ENCODE measurements around the gene ABHD16A. TPM values are rescaled to one million over a fixed set of nuclear protein-coding genes. Genes with fewer than 3 reads are reported as not detected.

ABHD16A gene
- total and polyA plus RNA-seq, 2 of the 13 experiments (the other 11 are each of a cell fraction or from before 2014, with no cell fraction given): 43.5 to 45.4 TPM

DNA sequence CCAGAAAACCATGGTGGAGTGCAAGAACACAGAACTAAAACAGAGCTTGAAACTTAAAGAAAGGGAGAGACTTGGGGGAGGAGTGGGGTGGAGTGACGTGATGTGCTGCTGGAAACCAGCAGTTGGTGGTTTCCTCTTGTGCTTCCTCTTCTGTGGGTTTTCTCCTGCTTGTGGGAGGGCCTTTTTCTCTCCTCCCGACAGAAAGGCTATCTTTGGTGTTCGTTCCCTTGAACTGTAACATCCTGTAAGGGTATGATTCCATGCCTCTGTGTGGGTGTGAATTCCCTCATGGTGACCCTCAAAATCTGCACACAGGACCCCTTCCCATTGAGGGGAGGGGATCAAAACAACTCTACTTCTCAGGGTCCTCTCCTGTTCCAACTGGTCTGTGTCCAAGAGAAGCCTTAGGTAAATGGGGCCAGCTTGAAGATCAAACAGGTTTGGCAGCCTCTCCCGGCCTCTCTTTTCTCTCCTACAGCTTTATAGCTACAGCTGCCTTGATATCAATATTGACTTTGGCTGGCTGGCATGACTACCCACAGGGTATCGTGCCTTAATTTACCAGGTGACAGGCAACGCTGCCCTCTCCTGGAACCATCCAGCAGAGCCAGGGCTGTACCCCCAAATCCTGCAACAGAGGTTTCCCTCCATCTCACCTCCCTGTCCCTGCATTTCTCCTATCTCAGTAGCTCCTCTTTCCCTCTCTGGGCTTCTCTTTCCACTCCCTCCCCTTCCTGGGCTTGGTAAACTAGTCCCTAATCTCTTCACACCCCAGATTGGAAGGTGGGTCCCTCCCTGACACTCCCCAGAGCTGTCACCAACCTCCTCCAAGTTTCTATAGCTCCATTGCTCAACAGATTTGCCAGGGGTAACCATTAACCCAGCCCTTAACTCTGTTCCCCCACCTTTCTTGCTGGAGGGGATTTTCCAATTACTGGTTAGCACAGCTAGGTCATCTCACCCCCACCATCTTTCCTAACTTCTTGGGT lies 35.2 kb upstream of the ABHD16A start (continued):
- TF ChIP-seq TFDP2 (CRISPR knock-in tag; IDR thresholded peaks at IDR 0.05) (peak; percentile 69), KMT2B (CRISPR knock-in tag; IDR thresholded peaks at IDR 0.05) (peak; percentile 39; the same call in 1 of the 2 replicates), TCF12 (IDR thresholded peaks at IDR 0.05) (no peak), TCF12 (CRISPR knock-in tag; IDR thresholded peaks at IDR 0.05) (peak; percentile 46; the same call in 1 of the 2 replicates), POGZ (CRISPR knock-in tag; IDR thresholded peaks at IDR 0.05) (peak; percentile 38; the same call in 1 of the 2 replicates), ERF (CRISPR knock-in tag; IDR thresholded peaks at IDR 0.05) (peak; percentile 75), HNF1B (CRISPR knock-in tag; IDR thresholded peaks at IDR 0.05) (peak; percentile 97), ZNF574 (CRISPR knock-in tag; IDR thresholded peaks at IDR 0.05) (peak; percentile 62; the same call in 1 of the 2 replicates), SIX4 (CRISPR knock-in tag; IDR thresholded peaks at IDR 0.05) (peak; percentile 60), ZNF777 (CRISPR knock-in tag; IDR thresholded peaks at IDR 0.05) (no peak)
- TF ChIP-seq, protein P1, sequence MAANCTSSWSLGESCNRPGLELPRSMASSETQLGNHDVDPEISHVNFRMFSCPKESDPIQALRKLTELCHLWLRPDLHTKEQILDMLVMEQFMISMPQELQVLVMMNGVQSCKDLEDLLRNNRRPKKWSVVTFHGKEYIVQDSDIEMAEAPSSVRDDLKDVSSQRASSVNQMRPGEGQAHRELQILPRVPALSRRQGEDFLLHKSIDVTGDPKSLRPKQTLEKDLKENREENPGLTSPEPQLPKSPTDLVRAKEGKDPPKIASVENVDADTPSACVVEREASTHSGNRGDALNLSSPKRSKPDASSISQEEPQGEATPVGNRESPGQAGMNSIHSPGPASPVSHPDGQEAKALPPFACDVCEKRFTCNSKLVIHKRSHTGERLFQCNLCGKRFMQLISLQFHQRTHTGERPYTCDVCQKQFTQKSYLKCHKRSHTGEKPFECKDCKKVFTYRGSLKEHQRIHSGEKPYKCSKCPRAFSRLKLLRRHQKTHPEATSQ (CRISPR knock-in tag; IDR thresholded peaks at IDR 0.05; ENCODE audit: borderline replicate concordance): peak; percentile 59; the same call in 1 of the 2 replicates
- TF ChIP-seq, protein P2, sequence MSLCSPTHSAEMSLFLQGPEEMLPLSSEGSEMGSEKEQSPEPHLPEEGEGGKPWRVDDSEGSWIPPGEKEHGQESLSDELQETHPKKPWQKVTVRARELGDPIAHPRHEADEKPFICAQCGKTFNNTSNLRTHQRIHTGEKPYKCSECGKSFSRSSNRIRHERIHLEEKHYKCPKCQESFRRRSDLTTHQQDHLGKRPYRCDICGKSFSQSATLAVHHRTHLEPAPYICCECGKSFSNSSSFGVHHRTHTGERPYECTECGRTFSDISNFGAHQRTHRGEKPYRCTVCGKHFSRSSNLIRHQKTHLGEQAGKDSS (CRISPR knock-in tag; IDR thresholded peaks at IDR 0.05; ENCODE audit: borderline replicate concordance, low read depth): peak; percentile 78; the same call in 1 of the 2 replicates
- TF ChIP-seq, protein P3, sequence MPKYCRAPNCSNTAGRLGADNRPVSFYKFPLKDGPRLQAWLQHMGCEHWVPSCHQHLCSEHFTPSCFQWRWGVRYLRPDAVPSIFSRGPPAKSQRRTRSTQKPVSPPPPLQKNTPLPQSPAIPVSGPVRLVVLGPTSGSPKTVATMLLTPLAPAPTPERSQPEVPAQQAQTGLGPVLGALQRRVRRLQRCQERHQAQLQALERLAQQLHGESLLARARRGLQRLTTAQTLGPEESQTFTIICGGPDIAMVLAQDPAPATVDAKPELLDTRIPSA (CRISPR knock-in tag; IDR thresholded peaks at IDR 0.05; ENCODE audit: borderline replicate concordance): no peak
- TF ChIP-seq, protein P4, sequence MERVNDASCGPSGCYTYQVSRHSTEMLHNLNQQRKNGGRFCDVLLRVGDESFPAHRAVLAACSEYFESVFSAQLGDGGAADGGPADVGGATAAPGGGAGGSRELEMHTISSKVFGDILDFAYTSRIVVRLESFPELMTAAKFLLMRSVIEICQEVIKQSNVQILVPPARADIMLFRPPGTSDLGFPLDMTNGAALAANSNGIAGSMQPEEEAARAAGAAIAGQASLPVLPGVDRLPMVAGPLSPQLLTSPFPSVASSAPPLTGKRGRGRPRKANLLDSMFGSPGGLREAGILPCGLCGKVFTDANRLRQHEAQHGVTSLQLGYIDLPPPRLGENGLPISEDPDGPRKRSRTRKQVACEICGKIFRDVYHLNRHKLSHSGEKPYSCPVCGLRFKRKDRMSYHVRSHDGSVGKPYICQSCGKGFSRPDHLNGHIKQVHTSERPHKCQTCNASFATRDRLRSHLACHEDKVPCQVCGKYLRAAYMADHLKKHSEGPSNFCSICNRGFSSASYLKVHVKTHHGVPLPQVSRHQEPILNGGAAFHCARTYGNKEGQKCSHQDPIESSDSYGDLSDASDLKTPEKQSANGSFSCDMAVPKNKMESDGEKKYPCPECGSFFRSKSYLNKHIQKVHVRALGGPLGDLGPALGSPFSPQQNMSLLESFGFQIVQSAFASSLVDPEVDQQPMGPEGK (CRISPR knock-in tag; IDR thresholded peaks at IDR 0.05): peak; percentile 97; the same call in 1 of the 2 replicates
